GM19452 (cell line): Measurements from ENCODE around the gene TPR.
"Not testable (repeated sequence)": the region's sequence is repeated elsewhere in the genome, so short reads cannot be mapped to it uniquely, and the experiment has no call there.

Source experiments
- ATAC-seq: cut with Tn5 transposase; IDR thresholded peaks from one replicate; pipeline ENCODE4 v1.9.1; 2021; ENCODE audit not compliant: unreplicated experiment

TPR gene

GRCh38 chr1:186375152-186375928 lies at the start of gene TPR, which contains the start of gene ODR4:
TPR (minus strand) TSS chr1:186375253; CDS start chr1:186375028, 225 bp downstream.
ODR4 (plus strand) TSS chr1:186375838; CDS start chr1:186379786, 3,948 bp downstream.
- peak; percentile 81 for ATAC-seq

GRCh38 chr1:186424539-186424938 lies 49.5 kb upstream of the TPR start:
- ATAC-seq, result no peak

- no peak for ATAC-seq
Observed at GRCh38 chr1:186421446-186421845, 46.4 kb upstream of the TPR start.

GRCh38 chr1:186420923-186421322 lies 45.9 kb upstream of the TPR start:
- peak; percentile 81 for ATAC-seq

GRCh38 chr1:186420311-186420710 lies 45.3 kb upstream of the TPR start:
- ATAC-seq, result no peak

GRCh38 chr1:186418503-186418902 lies 43.5 kb upstream of the TPR start:
- no peak for ATAC-seq

- ATAC-seq, result no peak
Observed at GRCh38 chr1:186413319-186413718, 38.3 kb upstream of the TPR start.

- ATAC-seq, result no peak
Observed at GRCh38 chr1:186409091-186409490, 34.0 kb upstream of the TPR start.

- ATAC-seq, result peak; percentile 68
Observed at GRCh38 chr1:186404454-186405051, 29.5 kb upstream of the TPR start.

- no peak for ATAC-seq
Observed at GRCh38 chr1:186403632-186404031, 28.6 kb upstream of the TPR start.

GRCh38 chr1:186401446-186401845 lies 26.4 kb upstream of the TPR start:
- not testable (repeated sequence) for ATAC-seq

GRCh38 chr1:186392711-186393110 lies 17.7 kb upstream of the TPR start:
- ATAC-seq, result not testable (repeated sequence)

- ATAC-seq, result no peak
Observed at GRCh38 chr1:186391841-186392240, 16.8 kb upstream of the TPR start.

- ATAC-seq, result no peak
Observed at GRCh38 chr1:186390925-186391324, 15.9 kb upstream of the TPR start.

GRCh38 chr1:186386725-186387383 lies 11.8 kb upstream of the TPR start:
- no peak for ATAC-seq

- ATAC-seq, result no peak
Observed at GRCh38 chr1:186375929-186376319, 871 bp upstream of the TPR start.

- peak; percentile 40 for ATAC-seq
Observed at GRCh38 chr1:186374303-186375151, 526 bp downstream of the TPR start.

- not testable (repeated sequence) for ATAC-seq
Observed at GRCh38 chr1:186347837-186348691, 27.0 kb downstream of the TPR start.

- no peak for ATAC-seq
Observed at GRCh38 chr1:186340772-186341171, 34.3 kb downstream of the TPR start.

GRCh38 chr1:186337554-186337953 lies 37.5 kb downstream of the TPR start:
- ATAC-seq, result no peak
